NCI-H146 (cell line): ENCODE data around the gene RGS9.
"Not testable (repeated sequence)": the region's sequence is repeated elsewhere in the genome, so short reads cannot be mapped to it uniquely, and the experiment has no call there.

Source experiments
- DNase-seq: peaks from one replicate; lab custom pipeline; 2025; lab: John Stamatoyannopoulos, UW

RGS9 gene

GRCh38 chr17:65115839-65116238 is 21.3 kb upstream of the RGS9 start:
- DNase-seq: no peak

GRCh38 chr17:65116515-65116914 is 20.7 kb upstream of the RGS9 start:
- not testable (repeated sequence) for DNase-seq

GRCh38 chr17:65117384-65118035 is 19.7 kb upstream of the RGS9 start:
- no peak for DNase-seq

GRCh38 chr17:65121368-65121767 is 15.8 kb upstream of the RGS9 start:
- no peak for DNase-seq

- DNase-seq: no peak
Measured at GRCh38 chr17:65121916-65122806, 15.0 kb upstream of the RGS9 start.

GRCh38 chr17:65122836-65123756 is 14.1 kb upstream of the RGS9 start:
- DNase-seq: peak; percentile 92

- DNase-seq: peak; percentile 29
Measured at GRCh38 chr17:65123757-65124675, 13.2 kb upstream of the RGS9 start.

- no peak for DNase-seq
Measured at GRCh38 chr17:65130832-65131231, 6.3 kb upstream of the RGS9 start.

GRCh38 chr17:65131240-65131639 is 5.9 kb upstream of the RGS9 start:
- no peak for DNase-seq

- no peak for DNase-seq
Measured at GRCh38 chr17:65131946-65132345, 5.2 kb upstream of the RGS9 start.

GRCh38 chr17:65134035-65134434 is 3.1 kb upstream of the RGS9 start:
- no peak for DNase-seq

- peak; percentile 38 for DNase-seq
Measured at GRCh38 chr17:65139101-65139764, 2.1 kb downstream of the RGS9 start.

GRCh38 chr17:65142247-65142646 is 5.1 kb downstream of the RGS9 start:
- no peak for DNase-seq

- DNase-seq: no peak
Measured at GRCh38 chr17:65143889-65144604, 6.9 kb downstream of the RGS9 start.

- DNase-seq: no peak
Measured at GRCh38 chr17:65145743-65146142, 8.6 kb downstream of the RGS9 start.

- no peak for DNase-seq
Measured at GRCh38 chr17:65147955-65148354, 10.8 kb downstream of the RGS9 start.

- DNase-seq: no peak
Measured at GRCh38 chr17:65154770-65155589, 17.8 kb downstream of the RGS9 start.

GRCh38 chr17:65155622-65156021 is 18.5 kb downstream of the RGS9 start:
- no peak for DNase-seq

GRCh38 chr17:65156185-65156834 is 19.1 kb downstream of the RGS9 start:
- DNase-seq: no peak
